ENCODE data around the gene H6PD.

H6PD gene

DNA sequence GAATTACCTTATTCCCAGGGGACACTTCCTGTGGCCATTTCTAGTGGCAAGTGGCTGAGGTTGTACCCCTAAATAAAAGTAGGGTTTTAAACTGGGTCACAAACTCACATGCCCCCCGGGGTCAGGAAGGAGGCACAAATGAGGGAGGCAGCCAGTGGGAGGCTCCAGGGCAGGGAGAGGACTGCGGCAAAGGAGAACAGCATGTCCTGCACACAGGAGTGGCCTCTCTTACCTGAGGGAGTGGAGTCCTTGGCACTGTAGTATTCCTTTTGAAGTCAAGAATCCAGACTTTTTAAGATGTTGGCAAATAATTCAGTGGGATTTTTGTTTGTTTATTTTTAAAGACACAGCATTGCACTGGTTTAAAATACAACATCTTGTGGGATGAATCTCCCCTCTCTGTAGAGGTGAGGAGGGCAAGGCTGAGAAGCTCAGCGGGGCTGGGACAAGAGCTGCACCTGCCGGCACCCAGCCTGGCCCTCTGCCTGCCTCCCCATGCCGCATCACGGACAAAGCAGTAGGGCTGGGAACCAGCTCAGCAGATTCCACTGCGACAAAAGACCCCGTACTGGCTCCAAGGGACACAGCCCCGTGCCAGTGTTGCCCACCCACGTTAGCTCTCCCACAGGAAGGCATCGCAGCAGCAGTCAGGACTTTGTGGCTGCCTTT lies 80.3 kb downstream of the H6PD start:
- DNase-seq (ENCODE audit: low read depth in 4 of 4, low spot score in 1 of 4): no peak

GRCh38 chr1:9315411-9316079 lies 81.0 kb downstream of the H6PD start:
- DNase-seq (ENCODE audit: low read depth in 4 of 4, low spot score in 1 of 4): peak in 2 of 4 experiments; percentile 46 to 55

DNA sequence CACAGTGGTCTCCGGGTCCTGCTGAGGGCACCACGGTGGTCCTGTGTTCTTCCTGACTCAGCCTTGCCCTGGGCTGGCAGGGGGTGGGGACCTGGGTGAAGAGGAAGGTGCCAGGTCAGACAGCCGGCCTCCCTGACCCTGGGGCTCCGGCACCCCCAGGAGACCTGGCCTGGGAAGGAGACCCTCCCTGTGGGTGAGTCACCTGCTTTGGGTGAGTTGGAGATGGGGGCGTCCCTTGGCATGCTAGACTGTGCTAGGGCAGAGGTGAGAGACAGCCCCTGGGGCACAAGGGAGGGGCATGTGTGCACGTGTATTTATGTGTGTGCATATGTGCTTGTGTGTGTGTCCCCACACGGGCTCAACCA lies 81.5 kb downstream of the H6PD start:
- DNase-seq (ENCODE audit: low read depth in 4 of 4, low spot score in 1 of 4): no peak

DNA sequence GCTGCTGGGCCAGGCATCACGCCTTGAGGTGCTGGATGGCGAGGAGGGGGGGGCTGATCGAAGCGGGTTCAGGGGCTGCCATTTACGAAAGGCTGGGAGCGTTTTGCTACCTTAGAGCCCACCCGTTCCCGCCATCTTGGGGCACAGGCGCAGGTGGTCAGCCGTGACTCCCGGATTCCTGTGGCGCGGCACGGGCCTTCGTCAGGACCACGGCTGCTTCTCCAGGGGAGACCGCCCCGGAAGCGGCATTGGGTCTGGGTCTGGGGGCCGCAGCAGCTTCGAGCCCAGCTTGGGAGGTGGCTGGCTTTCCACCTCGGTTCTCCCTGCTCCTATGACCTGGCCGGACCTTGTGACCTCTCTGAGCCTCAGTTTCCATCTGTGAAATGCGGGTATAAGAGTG lies 81.9 kb downstream of the H6PD start:
- no peak for DNase-seq (ENCODE audit: low read depth in 4 of 4, low spot score in 1 of 4)

GRCh38 chr1:9317072-9317471 lies 82.5 kb downstream of the H6PD start:
- no peak for DNase-seq (ENCODE audit: low read depth in 4 of 4, low spot score in 1 of 4)

- no peak for DNase-seq (ENCODE audit: low read depth in 4 of 4, low spot score in 1 of 4)
Observed at GRCh38 chr1:9317591-9318417, 83.2 kb downstream of the H6PD start.

- DNase-seq (ENCODE audit: low read depth in 4 of 4, low spot score in 1 of 4): no peak
Observed at GRCh38 chr1:9319208-9319788, 84.7 kb downstream of the H6PD start.

DNA sequence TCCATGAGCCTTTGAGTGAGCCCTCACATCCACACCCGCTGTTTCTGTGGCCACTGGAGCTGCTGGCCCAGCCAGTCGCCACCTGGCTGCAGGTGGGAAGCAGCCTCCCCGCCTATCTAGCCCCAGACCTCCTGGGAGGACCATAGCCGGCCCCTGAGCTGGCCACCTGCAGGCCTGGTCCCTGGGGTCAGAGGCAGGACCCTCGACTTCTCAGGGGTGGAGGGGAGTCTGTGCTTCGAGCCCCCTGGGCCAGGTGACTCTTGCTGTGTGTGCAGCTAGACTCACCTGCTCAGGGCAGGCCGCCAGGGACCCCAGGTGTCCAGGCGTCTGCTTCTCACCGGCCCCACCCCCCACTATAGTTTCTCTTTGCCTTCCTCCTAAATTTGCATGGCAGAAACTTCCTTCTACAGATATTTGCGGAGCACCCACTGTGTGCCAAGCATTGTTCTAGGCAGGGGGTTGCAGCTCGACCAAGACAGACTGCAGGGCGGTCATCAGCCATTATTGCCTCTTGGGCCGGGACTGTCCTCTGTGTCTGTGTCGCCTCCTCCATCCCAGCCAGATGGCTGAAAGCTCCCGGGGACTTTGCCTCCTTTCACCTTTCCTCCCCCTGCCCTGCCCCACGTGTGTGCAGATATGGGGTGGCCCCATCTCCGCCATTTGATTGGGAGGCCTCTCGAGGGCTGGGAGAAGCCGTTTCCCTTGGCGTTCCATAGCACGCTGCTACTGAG lies 85.4 kb downstream of the H6PD start:
- DNase-seq (ENCODE audit: low read depth in 4 of 4, low spot score in 1 of 4): no peak

Data from stimulated activated CD4-positive, alpha-beta T cell treated with anti-CD3 and anti-CD28 coated beads, Interleukin-1b, Interleukin-23, amount 100 ng/mL, for 24 hours (primary cell).